ENCODE data around the gene PLIN3.
A peak's percentile ranks its signal among the peaks of the same experiment; 100 is the strongest.

PLIN3 gene

DNA sequence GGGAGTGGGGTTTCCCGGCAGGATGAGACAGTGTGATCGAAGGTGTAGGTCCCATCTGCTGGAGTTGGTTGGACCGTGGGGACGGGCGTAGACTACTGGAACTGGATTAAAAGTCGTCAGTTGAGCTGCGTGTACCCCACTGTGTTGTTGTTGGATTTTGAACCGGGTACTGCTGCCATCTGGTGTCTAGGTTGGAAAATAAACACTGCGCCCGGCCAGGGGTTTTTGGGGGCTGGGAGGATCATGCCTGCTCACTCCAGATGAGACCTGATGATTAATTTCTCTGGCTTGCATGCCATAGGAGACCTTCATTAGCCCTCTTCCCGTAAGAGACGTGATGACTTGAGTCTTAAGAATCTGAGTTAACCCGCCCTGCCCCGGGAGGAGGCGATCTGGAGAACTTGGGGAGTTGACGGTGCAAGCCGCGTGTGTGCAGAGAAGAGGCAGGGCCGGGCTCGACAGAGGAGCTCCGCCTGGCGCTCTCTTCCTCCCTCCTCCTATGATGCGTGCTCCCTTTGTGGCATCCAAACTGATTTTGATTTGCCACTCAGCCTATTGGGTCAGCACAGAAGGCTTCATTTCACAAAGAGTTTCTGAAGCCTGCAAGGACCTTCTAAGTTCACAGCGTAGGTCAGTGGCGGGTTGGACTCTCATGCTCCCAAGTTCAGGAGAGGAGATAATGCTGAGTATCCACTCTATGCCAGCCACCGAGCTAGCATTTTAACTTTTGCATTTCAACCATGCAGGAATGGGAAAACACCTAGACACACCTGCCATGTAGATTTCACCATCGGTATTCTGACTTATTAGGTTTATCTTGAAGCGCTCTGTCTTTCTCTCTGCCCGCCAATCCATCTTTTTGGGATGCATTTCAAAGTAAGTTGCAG is 44.6 kb upstream of the PLIN3 start:
- TF ChIP-seq, protein P1, sequence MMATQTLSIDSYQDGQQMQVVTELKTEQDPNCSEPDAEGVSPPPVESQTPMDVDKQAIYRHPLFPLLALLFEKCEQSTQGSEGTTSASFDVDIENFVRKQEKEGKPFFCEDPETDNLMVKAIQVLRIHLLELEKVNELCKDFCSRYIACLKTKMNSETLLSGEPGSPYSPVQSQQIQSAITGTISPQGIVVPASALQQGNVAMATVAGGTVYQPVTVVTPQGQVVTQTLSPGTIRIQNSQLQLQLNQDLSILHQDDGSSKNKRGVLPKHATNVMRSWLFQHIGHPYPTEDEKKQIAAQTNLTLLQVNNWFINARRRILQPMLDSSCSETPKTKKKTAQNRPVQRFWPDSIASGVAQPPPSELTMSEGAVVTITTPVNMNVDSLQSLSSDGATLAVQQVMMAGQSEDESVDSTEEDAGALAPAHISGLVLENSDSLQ (IDR thresholded peaks at IDR 0.05) = no peak
- no peak for TF ChIP-seq ARNT (IDR thresholded peaks at IDR 0.05)
- no peak for TF ChIP-seq ELF4 (IDR thresholded peaks at IDR 0.05)
- no peak for TF ChIP-seq HDGF (IDR thresholded peaks at IDR 0.05; ENCODE audit: borderline replicate concordance)
- TF ChIP-seq BHLHE40 (IDR thresholded peaks at IDR 0.05; ENCODE audit: borderline replicate concordance) = no peak
- TF ChIP-seq L3MBTL2 (conservative IDR thresholded peaks at IDR 0.05) = no peak
- POLR2A ChIA-PET = interaction anchor here (1.0 to 1.7 kb wide), 2 partner anchors 43 to 102 kb away, joined by 3 to 8 read pairs; no protein-coding TSS in a partner anchor
- CTCF ChIA-PET = interaction anchor here (0.5 to 2.7 kb wide), 6 partner anchors 40 to 119 kb away, joined by 3 to 30 read pairs (median 6); partner anchors contain the start of gene PLIN3
- peak; percentile 60 for DNase-seq (ENCODE audit: extremely low spot score)

DNA sequence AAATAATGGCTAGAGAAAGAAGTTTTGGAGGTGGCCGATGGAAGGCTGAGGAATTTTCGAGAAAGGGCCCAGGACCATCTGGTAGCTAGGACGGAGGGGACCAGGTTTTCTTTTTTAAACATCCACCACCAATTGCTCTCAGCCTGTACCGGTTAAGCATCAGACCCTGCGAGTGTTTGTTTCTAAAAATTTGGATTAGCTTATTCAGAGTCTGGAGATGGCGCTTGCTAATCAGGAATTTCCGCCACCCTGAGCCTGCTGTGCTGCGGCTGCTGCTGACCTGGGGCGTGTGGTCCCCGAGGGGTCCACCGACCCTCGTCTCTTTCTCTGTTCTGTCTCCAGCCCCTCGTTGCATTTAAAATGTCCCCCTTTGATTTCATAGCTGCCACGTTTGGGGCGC is 43.8 kb upstream of the PLIN3 start:
- CTCF ChIA-PET = interaction anchor here (0.5 to 2.7 kb wide), 5 partner anchors 39 to 120 kb away, joined by 4 to 30 read pairs (median 7); partner anchors contain the start of gene PLIN3
- no peak for TF ChIP-seq SUZ12 (IDR thresholded peaks at IDR 0.05)
- TF ChIP-seq LEF1 (IDR thresholded peaks at IDR 0.05; ENCODE audit: borderline replicate concordance) = no peak
- no peak for TF ChIP-seq NFRKB (IDR thresholded peaks at IDR 0.05)
- TF ChIP-seq ELF4 (IDR thresholded peaks at IDR 0.05) = no peak
- TF ChIP-seq CTBP1 (IDR thresholded peaks at IDR 0.05; ENCODE audit: borderline replicate concordance) = no peak
- TF ChIP-seq TARDBP (IDR thresholded peaks at IDR 0.05) = no peak
- TF ChIP-seq ZNF384 (IDR thresholded peaks at IDR 0.05) = no peak
- TF ChIP-seq HDGF (IDR thresholded peaks at IDR 0.05; ENCODE audit: borderline replicate concordance) = no peak
- TF ChIP-seq SP1 (IDR thresholded peaks at IDR 0.05) = no peak
- TF ChIP-seq, protein P1 (IDR thresholded peaks at IDR 0.05) = no peak
- TF ChIP-seq L3MBTL2 (conservative IDR thresholded peaks at IDR 0.05) = no peak
- TF ChIP-seq FOXK2 (IDR thresholded peaks at IDR 0.05) = no peak
- POLR2A ChIA-PET = interaction anchor here (1.7 kb wide), 1 partner anchor 42 kb away, joined by 8 read pairs; no protein-coding TSS in a partner anchor
- DNase-seq (ENCODE audit: extremely low spot score) = no peak

DNA sequence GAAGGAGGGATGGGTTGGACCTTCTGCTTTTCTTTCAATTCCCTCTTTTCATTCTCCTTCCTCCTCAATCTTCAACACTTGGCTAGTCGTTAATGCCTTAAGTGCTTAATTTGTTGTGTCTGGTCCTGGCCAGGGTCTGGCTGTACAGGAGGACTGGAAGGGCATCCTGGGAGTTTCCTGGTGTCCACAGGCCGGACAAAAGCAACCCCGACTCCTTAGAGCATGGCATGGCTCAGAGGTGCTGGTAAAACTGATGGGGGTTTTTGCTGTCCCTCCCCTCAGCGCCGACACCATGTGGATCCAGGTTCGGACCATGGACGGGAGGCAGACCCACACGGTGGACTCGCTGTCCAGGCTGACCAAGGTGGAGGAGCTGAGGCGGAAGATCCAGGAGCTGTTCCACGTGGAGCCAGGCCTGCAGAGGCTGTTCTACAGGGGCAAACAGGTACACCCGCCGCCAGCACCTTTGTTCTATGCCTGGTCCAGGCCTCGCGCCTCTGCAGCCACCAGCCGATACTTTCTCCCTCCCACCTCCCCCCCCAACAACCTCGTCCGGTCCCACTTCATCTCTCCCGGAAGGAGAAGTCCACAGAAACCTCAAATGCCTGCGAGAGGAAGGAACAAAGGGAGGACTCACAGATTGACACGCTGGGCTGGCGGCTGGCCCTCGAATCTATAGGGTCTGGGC is 43.3 kb upstream of the PLIN3 start:
- TF ChIP-seq ARNT (IDR thresholded peaks at IDR 0.05) = no peak
- TF ChIP-seq BHLHE40 (IDR thresholded peaks at IDR 0.05; ENCODE audit: borderline replicate concordance) = no peak
- no peak for TF ChIP-seq TARDBP (IDR thresholded peaks at IDR 0.05)
- TF ChIP-seq CTBP1 (IDR thresholded peaks at IDR 0.05; ENCODE audit: borderline replicate concordance) = no peak
- TF ChIP-seq NFRKB (IDR thresholded peaks at IDR 0.05) = no peak
- TF ChIP-seq L3MBTL2 (conservative IDR thresholded peaks at IDR 0.05) = no peak
- no peak for TF ChIP-seq SUZ12 (IDR thresholded peaks at IDR 0.05)
- TF ChIP-seq LEF1 (IDR thresholded peaks at IDR 0.05; ENCODE audit: borderline replicate concordance) = no peak
- no peak for TF ChIP-seq ELF4 (IDR thresholded peaks at IDR 0.05)
- no peak for TF ChIP-seq ZNF384 (IDR thresholded peaks at IDR 0.05)
- no peak for TF ChIP-seq HDGF (IDR thresholded peaks at IDR 0.05; ENCODE audit: borderline replicate concordance)
- TF ChIP-seq, protein P1 (IDR thresholded peaks at IDR 0.05) = no peak
- TF ChIP-seq FOXA1 (IDR thresholded peaks at IDR 0.05) = no peak
- TF ChIP-seq FOXK2 (IDR thresholded peaks at IDR 0.05) = no peak
- TF ChIP-seq FOXM1 (IDR thresholded peaks at IDR 0.05; ENCODE audit: borderline replicate concordance) = no peak
- TF ChIP-seq SP1 (IDR thresholded peaks at IDR 0.05) = no peak

DNA sequence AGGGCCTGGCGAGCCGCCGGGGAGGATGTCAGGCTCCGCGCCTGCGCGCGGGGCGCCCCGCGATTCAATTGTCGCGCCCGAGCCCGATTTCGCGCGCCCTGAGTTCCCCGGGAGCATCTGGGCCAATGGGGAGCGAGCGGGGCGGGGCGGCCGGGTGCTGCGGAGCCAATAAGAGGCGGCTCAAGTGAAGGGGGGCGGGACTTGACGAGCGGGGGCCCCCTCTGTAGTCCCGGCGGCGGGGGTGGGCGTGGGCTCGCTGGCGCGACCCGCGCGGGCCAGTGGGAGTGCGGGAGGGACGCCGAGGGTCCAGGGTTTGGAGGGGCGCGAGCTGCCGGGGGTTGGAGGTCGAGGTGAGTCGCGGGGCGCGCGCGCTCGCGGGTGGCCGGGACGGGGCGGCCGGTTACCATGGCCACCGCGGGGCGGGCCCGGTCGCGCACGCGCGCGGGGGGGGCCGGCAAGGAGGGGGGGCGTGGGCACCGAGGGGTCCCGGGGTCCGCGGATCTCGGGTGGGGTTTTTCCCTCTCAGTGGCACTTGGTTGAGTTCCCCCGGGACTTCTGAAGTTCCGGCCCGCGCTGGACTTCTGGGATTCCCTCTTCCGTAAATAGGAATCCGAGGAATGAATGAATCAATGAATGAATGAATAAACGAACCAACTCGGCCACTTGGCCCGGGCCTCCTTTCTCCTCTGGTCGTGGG is 42.6 kb upstream of the PLIN3 start:
- POLR2A ChIA-PET = no interaction called here
- CTCF ChIA-PET = no interaction called here
- no peak for TF ChIP-seq HDGF (IDR thresholded peaks at IDR 0.05; ENCODE audit: borderline replicate concordance)
- TF ChIP-seq FOXM1 (IDR thresholded peaks at IDR 0.05; ENCODE audit: borderline replicate concordance) = peak; percentile 57; the same call in 1 of the 2 replicates
- TF ChIP-seq ARNT (IDR thresholded peaks at IDR 0.05) = no peak
- TF ChIP-seq LEF1 (IDR thresholded peaks at IDR 0.05; ENCODE audit: borderline replicate concordance) = no peak
- peak; percentile 93 for DNase-seq (ENCODE audit: extremely low spot score)

More for the DNA sequence above, 43.3 kb upstream of the PLIN3 start:
- CTCF ChIA-PET = interaction anchor here (0.5 to 2.7 kb wide), 4 partner anchors 38 to 111 kb away, joined by 4 to 30 read pairs (median 11); partner anchors contain the start of gene PLIN3
- POLR2A ChIA-PET = interaction anchor here (1.7 kb wide), 1 partner anchor 42 kb away, joined by 8 read pairs; no protein-coding TSS in a partner anchor
- DNase-seq (ENCODE audit: extremely low spot score) = no peak

DNA sequence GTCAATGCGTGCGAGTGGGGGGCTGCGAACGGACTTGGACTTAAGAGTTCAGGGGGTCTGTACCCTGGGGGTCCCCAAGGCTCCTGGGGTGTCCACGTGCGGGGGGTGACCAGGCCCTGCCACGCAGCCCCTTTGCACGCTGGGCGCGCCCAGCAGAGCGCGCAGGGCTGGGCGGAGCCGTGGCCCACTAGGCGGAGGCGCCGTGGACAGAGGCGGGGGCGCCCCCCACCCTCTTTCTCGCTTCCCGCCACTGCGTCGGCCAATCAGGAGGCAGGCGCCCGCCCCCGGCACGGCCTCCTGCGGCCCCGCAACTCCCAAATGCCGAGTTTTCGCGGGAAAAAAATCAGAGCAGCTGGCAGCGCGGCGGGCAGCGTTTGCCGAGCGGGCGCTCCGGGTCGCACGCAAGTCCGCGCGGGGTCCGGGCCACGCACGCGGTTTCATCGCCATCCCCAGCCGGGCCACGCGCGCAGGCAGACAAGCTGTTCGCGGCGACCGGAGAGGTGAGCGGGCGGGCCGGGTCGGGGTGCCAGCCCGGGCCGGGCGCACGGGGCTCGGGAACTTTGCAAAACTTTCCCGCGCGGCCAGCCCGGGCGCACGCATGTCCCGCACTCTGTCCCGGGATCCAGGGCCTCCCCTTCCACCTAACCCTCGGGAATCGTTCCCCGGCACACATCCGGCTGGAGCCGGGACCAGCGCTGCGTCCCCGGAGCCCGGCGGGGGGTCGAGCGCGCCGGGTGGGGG is 41.9 kb upstream of the PLIN3 start, which contains the start of gene UHRF1:
Gene UHRF1, plus strand, starts transcription at position 346 of the 741 bp plus-strand sequence. CDS start 1,385 bp downstream, outside the sequence.
- ChIA-PET POLR2A (no interaction called here), CTCF (no interaction called here)
- peak; percentile 64 for DNase-seq (ENCODE audit: extremely low spot score)
- no peak for TF ChIP-seq SUZ12 (IDR thresholded peaks at IDR 0.05)
- TF ChIP-seq LEF1 (IDR thresholded peaks at IDR 0.05; ENCODE audit: borderline replicate concordance) = no peak
- TF ChIP-seq FOXM1 (IDR thresholded peaks at IDR 0.05; ENCODE audit: borderline replicate concordance) = peak; percentile 27; the same call in 1 of the 2 replicates
- TF ChIP-seq NFRKB (IDR thresholded peaks at IDR 0.05) = no peak
- TF ChIP-seq SP1 (IDR thresholded peaks at IDR 0.05) = no peak
- TF ChIP-seq CTBP1 (IDR thresholded peaks at IDR 0.05; ENCODE audit: borderline replicate concordance) = no peak
- peak; percentile 13; the same call in 1 of the 2 replicates for TF ChIP-seq TARDBP (IDR thresholded peaks at IDR 0.05)

Data from HEK293T (cell line).